HepG2 (cell line): Measurements from ENCODE around the gene GALNT18. TPM values are rescaled to one million over a fixed set of nuclear protein-coding genes. Genes with fewer than 3 reads are reported as not detected.

Experiments used
- ATAC-seq: fragments of 200-7000 bp; cut with Tn5 transposase; 3 replicates; pipeline ENCODE4 v1.9.1; 2020; ENCODE audit warnings: mild to moderate bottlenecking, moderate library complexity
- BruUV-seq: library from RNA; stranded (reverse); fragments of 400-500 nt; replicated peaks from 2 replicates; lab custom pipeline; 2021; lab: Mats Ljungman, UMichigan
- CTCF ChIA-PET: fragments of 300-600 bp; formaldehyde crosslinking; extraction: SDS; loops from one replicate; lab custom pipeline; 2021; ENCODE audit warnings: low total read pairs, inconsistent platforms, low intra/inter-chr PET ratio; lab: Yijun Ruan, JAX
- POLR2A ChIA-PET: fragments of 350-600 bp; sonication (Branson Sonifier 250); formaldehyde crosslinking; loops from one replicate; lab custom pipeline; 2020; ENCODE audit warnings: antibody characterized with exemption, inconsistent platforms; lab: Yijun Ruan, JAX
- DNase-seq: peaks from one replicate; pipeline ENCODE4 v3.0.0-alpha.2; 2015; ENCODE audit warnings: low spot score
- FAIRE-seq: peaks from 3 replicates; lab custom pipeline; 2011; peaks lifted over from hg19 to GRCh38; lab: Jason Lieb, UNC
- H2AFZ ChIP-seq: one replicate; pipeline ENCODE4 v1.6.1; 2011; ENCODE audit warnings: low read length, inconsistent platforms
- H3K27ac ChIP-seq: fragments of 300-600 bp; 3 replicates; pipeline ENCODE4 v1.8.0; 2011; ENCODE audit warnings: mixed run types, mild to moderate bottlenecking, mixed read lengths, low read length, inconsistent platforms; ENCODE audit not compliant: insufficient read depth; ENCODE audit errors: extremely low read length
- H3K27me3 ChIP-seq, 2 experiments: fragments of 200-600 bp in 1 of 2; 2 replicates in 1 of 2; 3 replicates in 1 of 2; pipeline versions ENCODE4 v1.6.0 to v1.8.0; 2011; ENCODE audit warnings: low read length in 2 of 2, mild to moderate bottlenecking in 2 of 2, moderate library complexity in 2 of 2, inconsistent platforms in 1 of 2; ENCODE audit not compliant: insufficient read depth in 2 of 2, control insufficient read depth in 1 of 2
- H3K36me3 ChIP-seq, 2 experiments: fragments of 200-600 bp in 1 of 2; replicated peaks in 1 of 2; 2 replicates in 1 of 2; 3 replicates in 1 of 2; pipeline versions ENCODE4 v1.5.1 to v1.8.0; 2011; ENCODE audit warnings: low read length in 2 of 2, inconsistent platforms in 1 of 2; ENCODE audit not compliant: insufficient read depth in 2 of 2, control insufficient read depth in 1 of 2
- H3K4me1 ChIP-seq: 2 replicates; pipeline ENCODE4 v1.5.1; 2012; ENCODE audit warnings: low read length, inconsistent platforms; ENCODE audit not compliant: insufficient read depth
- H3K4me2 ChIP-seq: 2 replicates; pipeline ENCODE4 v1.6.0; 2011; ENCODE audit warnings: low read depth, low read length, inconsistent platforms
- H3K4me3 ChIP-seq, 3 experiments: fragments of 200-600 bp in 1 of 3; sonication (generic), shearing (Covaris generic) in 1 of 3; replicated peaks in 1 of 3; 2 replicates each; pipeline ENCODE4 v1.5.1; 2011 to 2016; ENCODE audit warnings: low read length in 3 of 3, inconsistent platforms in 2 of 3, low read depth in 2 of 3, mild to moderate bottlenecking in 2 of 3, control low read depth in 1 of 3, mixed read lengths in 1 of 3; ENCODE audit not compliant: insufficient read depth in 1 of 3
- H3K79me2 ChIP-seq: one replicate; pipeline ENCODE4 v1.6.1; 2011; ENCODE audit warnings: low read length, inconsistent platforms; ENCODE audit not compliant: insufficient read depth
- H3K9ac ChIP-seq: 2 replicates; pipeline ENCODE4 v1.6.0; 2011; ENCODE audit warnings: mild to moderate bottlenecking, low read depth, low read length, inconsistent platforms; ENCODE audit not compliant: insufficient read depth
- H3K9me3 ChIP-seq: 2 replicates; pipeline ENCODE4 v1.5.1; 2012; ENCODE audit warnings: mild to moderate bottlenecking, low read length
- H4K20me1 ChIP-seq: 2 replicates; pipeline ENCODE4 v1.6.0; 2011; ENCODE audit warnings: inconsistent platforms, mild to moderate bottlenecking, low read length, moderate library complexity; ENCODE audit not compliant: insufficient read depth
- ARNT ChIP-seq: fragments of 450-650 bp; IDR thresholded peaks from 2 replicates; pipeline ENCODE4 v1.6.1; 2017
- ATF1 ChIP-seq: IDR thresholded peaks from 2 replicates; pipeline ENCODE4 v1.6.1; 2016; ENCODE audit warnings: mild to moderate bottlenecking, control low read depth
- CBX5 ChIP-seq: sonication (generic); formaldehyde crosslinking; IDR thresholded peaks from 2 replicates; pipeline ENCODE4 v1.4.0; 2020; ENCODE audit warnings: missing genetic modification reagents, borderline replicate concordance
- HMGA1 ChIP-seq: sonication (generic); formaldehyde crosslinking; conservative IDR thresholded peaks from 2 replicates; pipeline ENCODE4 v1.4.0; 2020; ENCODE audit warnings: missing genetic modification reagents
- HNRNPUL1 ChIP-seq: fragments of 200-400 bp; formaldehyde crosslinking; IDR thresholded peaks from 2 replicates; pipeline ENCODE4 v1.6.1; 2017; ENCODE audit warnings: low read depth, mild to moderate bottlenecking, low read length, moderate library complexity
- NR2C2 ChIP-seq: sonication (generic); formaldehyde crosslinking; IDR thresholded peaks from 2 replicates; pipeline ENCODE4 v1.4.0; 2020; ENCODE audit warnings: missing genetic modification reagents, mild to moderate bottlenecking, moderate library complexity, borderline replicate concordance
- PAWR ChIP-seq: sonication (generic); formaldehyde crosslinking; IDR thresholded peaks from 2 replicates; pipeline ENCODE4 v1.4.0; 2020; ENCODE audit warnings: missing genetic modification reagents, mild to moderate bottlenecking, borderline replicate concordance
- SIX4 ChIP-seq: sonication (generic); formaldehyde crosslinking; IDR thresholded peaks from 2 replicates; pipeline ENCODE4 v1.4.0; 2020; ENCODE audit warnings: missing genetic modification reagents
- XBP1 ChIP-seq: sonication (generic); formaldehyde crosslinking; IDR thresholded peaks from 2 replicates; pipeline ENCODE4 v1.5.0; 2020; ENCODE audit warnings: missing genetic modification reagents
- ZNF121 ChIP-seq: sonication (generic); formaldehyde crosslinking; IDR thresholded peaks from 2 replicates; pipeline ENCODE4 v1.5.0; 2020; ENCODE audit warnings: mild to moderate bottlenecking, missing genetic modification reagents
- ZNF264 ChIP-seq: sonication (generic); formaldehyde crosslinking; IDR thresholded peaks from 2 replicates; pipeline ENCODE4 v1.4.0; 2020; ENCODE audit warnings: missing genetic modification reagents
- ZNF652 ChIP-seq: IDR thresholded peaks from 2 replicates; pipeline ENCODE4 v1.6.1; 2016; ENCODE audit warnings: low read depth, borderline replicate concordance
- ZSCAN31 ChIP-seq: sonication (generic); formaldehyde crosslinking; IDR thresholded peaks from 2 replicates; pipeline ENCODE4 v1.5.0; 2020; ENCODE audit warnings: low read depth, mild to moderate bottlenecking, missing genetic modification reagents
- WGBS: methylation state at CpG from one replicate; pipeline ENCODE4 v1.1.6; 2017; ENCODE audit warnings: low lambda C conversion rate; 5-methylcytosine and 5-hydroxymethylcytosine counted together
- in situ Hi-C: cut with HindIII; loops from 2 replicates; pipeline ENCODE4 v1.10.0; 2017; ENCODE audit warnings: low pct_unique_long_range_greater_than_20kb; ENCODE audit not compliant: extremely low pct_ligation_motif_present
- intact Hi-C: fragments of 100-400 bp; cut with micrococcal nuclease; formaldehyde crosslinking; loops from one replicate; pipeline ENCODE4 v1.10.0; 2022; ENCODE audit not compliant: unreplicated experiment
- polyA plus RNA-seq, 8 experiments: library from polyadenylated mRNA; depleted of rRNA in 3 of 8; stranded (reverse) in 7 of 8; unstranded in 1 of 8; fragments of >200 nt; fragmentation: Illumina TruSeq in 4 of 8; extraction: Trizol in 4 of 8; gene quantifications; 2 replicates each; pipeline versions ENCODE4 v1.2.1 to v1.2.3, GENCODE V29; 2011 to 2016; ENCODE audit warnings: low read depth in 4 of 8, missing spikeins in 1 of 8, mixed read lengths in 1 of 8; ENCODE audit not compliant: insufficient read depth in 1 of 8
- total RNA-seq, 5 experiments: library from RNA; depleted of rRNA; stranded (reverse); fragments of >200 nt; fragmentation: Illumina TruSeq; extraction: Trizol; gene quantifications; 2 replicates each; pipeline ENCODE4 v1.2.3, GENCODE V29; 2016; ENCODE audit warnings: low read depth in 1 of 5
- TF ChIP-seq, protein P1 (sequence below): sonication (generic); formaldehyde crosslinking; IDR thresholded peaks from 2 replicates; pipeline ENCODE4; 2020; ENCODE audit warnings: missing genetic modification reagents, mild to moderate bottlenecking, borderline replicate concordance
- TF ChIP-seq, protein P2 (sequence below): IDR thresholded peaks from 2 replicates; pipeline ENCODE4 v1.6.1; 2018; ENCODE audit warnings: missing genetic modification reagents, mild to moderate bottlenecking, missing compliant biosample characterization
- TF ChIP-seq, protein P3 (sequence below): sonication (generic); formaldehyde crosslinking; IDR thresholded peaks from 2 replicates; pipeline ENCODE4 v1.4.0; 2020; ENCODE audit warnings: mild to moderate bottlenecking, missing genetic modification reagents

Gene GALNT18
- total and polyA plus RNA-seq, 2 of the 13 experiments (the other 11 are each of a cell fraction or from before 2014, with no cell fraction given) = 0.11 TPM; not detected in 1

DNA sequence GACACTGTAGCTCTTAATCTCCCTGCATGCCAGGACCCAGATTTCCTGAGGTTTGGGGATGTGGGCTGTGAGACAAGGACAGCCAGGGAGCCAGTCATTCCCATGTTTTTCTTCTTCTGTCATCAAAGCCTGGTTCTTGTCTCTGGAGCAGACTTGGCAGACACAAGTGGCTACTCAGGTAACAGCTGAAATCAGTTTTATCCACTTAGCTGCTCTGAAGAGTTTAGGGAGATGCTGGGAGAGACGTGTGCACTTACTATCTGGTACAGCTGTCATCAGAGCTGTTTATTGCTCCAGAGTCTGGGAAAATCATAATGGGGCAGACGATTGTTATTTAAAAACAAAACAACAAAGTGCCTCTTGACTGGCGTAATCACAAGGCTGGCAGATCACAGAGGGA lies 325.4 kb downstream of the GALNT18 start (continued):
- no peak for TF ChIP-seq SIX4 (CRISPR knock-in tag)
- TF ChIP-seq ATF1 (CRISPR knock-in tag) = no peak
- TF ChIP-seq ARNT = no peak
- TF ChIP-seq XBP1 (CRISPR knock-in tag) = no peak
- no peak for TF ChIP-seq ZNF121 (CRISPR knock-in tag)
- TF ChIP-seq HMGA1 = no peak
- TF ChIP-seq, protein P1, sequence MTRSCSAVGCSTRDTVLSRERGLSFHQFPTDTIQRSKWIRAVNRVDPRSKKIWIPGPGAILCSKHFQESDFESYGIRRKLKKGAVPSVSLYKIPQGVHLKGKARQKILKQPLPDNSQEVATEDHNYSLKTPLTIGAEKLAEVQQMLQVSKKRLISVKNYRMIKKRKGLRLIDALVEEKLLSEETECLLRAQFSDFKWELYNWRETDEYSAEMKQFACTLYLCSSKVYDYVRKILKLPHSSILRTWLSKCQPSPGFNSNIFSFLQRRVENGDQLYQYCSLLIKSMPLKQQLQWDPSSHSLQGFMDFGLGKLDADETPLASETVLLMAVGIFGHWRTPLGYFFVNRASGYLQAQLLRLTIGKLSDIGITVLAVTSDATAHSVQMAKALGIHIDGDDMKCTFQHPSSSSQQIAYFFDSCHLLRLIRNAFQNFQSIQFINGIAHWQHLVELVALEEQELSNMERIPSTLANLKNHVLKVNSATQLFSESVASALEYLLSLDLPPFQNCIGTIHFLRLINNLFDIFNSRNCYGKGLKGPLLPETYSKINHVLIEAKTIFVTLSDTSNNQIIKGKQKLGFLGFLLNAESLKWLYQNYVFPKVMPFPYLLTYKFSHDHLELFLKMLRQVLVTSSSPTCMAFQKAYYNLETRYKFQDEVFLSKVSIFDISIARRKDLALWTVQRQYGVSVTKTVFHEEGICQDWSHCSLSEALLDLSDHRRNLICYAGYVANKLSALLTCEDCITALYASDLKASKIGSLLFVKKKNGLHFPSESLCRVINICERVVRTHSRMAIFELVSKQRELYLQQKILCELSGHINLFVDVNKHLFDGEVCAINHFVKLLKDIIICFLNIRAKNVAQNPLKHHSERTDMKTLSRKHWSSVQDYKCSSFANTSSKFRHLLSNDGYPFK = no peak
- TF ChIP-seq, protein P2, sequence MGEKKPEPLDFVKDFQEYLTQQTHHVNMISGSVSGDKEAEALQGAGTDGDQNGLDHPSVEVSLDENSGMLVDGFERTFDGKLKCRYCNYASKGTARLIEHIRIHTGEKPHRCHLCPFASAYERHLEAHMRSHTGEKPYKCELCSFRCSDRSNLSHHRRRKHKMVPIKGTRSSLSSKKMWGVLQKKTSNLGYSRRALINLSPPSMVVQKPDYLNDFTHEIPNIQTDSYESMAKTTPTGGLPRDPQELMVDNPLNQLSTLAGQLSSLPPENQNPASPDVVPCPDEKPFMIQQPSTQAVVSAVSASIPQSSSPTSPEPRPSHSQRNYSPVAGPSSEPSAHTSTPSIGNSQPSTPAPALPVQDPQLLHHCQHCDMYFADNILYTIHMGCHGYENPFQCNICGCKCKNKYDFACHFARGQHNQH (CRISPR knock-in tag) = no peak
- TF ChIP-seq, all 625 proteins: peak for 0

DNA sequence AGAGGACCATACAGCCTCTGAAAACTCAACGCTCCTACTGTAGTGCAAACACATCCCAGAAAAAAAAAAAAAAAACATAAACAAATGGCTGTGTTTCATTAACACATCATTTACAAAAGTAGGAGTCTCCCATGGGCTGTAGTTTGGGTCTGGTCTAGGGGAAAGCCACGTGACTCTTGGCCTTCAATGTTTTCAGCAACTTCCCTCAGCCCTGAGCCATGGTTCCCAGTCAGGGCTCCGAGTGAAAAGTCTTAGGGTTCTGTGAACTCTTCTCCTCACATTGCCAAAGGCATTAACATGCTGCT lies 327.3 kb downstream of the GALNT18 start:
- H3K4me1 ChIP-seq = peaks cover 13% of the 10 kb centered on the region
- no peak overlapping the region for H3K27ac ChIP-seq
- ChIA-PET POLR2A (no interaction called here), CTCF (no interaction called here)
- WGBS = 0% methylated on average over 3 of the region's 3 CpGs
- no peaks in the 10 kb centered on the region for H4K20me1 ChIP-seq
- TF ChIP-seq ZNF264 (no peak), CBX5 (CRISPR knock-in tag) (no peak), HNRNPUL1 (no peak), ZNF652 (no peak), PAWR (CRISPR knock-in tag) (no peak), NR2C2 (CRISPR knock-in tag) (no peak), ZSCAN31 (CRISPR knock-in tag) (no peak)
- TF ChIP-seq, protein P3, sequence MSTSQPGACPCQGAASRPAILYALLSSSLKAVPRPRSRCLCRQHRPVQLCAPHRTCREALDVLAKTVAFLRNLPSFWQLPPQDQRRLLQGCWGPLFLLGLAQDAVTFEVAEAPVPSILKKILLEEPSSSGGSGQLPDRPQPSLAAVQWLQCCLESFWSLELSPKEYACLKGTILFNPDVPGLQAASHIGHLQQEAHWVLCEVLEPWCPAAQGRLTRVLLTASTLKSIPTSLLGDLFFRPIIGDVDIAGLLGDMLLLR = no peak
- FAIRE-seq (no peak), ATAC-seq (no peak), DNase-seq (no peak)
- H3K4me3 ChIP-seq = no peak overlapping the region
- no TSS peak for BruUV-seq
- H3K36me3 ChIP-seq = no peaks in the 10 kb centered on the region
- H3K9me3 ChIP-seq = no peaks in the 10 kb centered on the region
- H3K79me2 ChIP-seq = no peaks in the 10 kb centered on the region
- no peak overlapping the region for H3K4me2 ChIP-seq
- no peak overlapping the region for H2AFZ ChIP-seq
- in situ Hi-C loops (no loop called here), intact Hi-C loops (no loop called here)
- peaks cover 3 to 13% of the 10 kb centered on the region in 2 experiments; a peak in 3 of 5 replicates for H3K27me3 ChIP-seq
- no peak overlapping the region for H3K9ac ChIP-seq
